ENCODE measurements around the gene SEC61A2. TPM values are rescaled to one million over a fixed set of nuclear protein-coding genes. Genes with fewer than 3 reads are reported as not detected.

SEC61A2 gene
- total RNA-seq, 1 donor from 2014 or later = 14.3 TPM

DNA sequence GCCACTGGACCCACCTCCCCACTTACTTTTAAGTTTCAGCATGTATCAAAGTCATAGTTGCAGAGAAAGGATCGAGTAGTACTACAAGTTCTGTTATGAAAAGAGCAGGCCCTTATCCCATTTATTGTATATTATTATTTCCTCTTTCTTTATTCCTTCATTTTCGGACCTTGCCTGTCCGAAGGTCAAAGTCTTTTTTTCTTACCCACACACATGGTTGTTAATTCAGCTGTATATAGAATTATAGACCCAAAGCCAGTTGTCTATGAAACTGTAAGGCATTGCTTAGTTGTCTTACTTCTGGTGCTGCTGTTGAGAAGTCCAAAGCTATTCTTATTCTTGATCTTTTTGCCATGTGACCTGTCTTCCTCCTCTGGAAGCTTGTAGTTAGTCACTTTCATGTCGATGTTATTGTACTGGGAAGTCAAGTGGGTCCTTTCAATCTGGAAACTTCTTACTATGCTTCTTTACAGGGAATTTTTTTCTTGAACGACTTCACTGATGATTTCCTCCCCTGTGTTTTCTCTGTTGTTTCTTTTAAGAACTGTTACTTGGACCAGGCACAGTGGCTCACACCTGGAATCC lies 57.9 kb downstream of the SEC61A2 start:
- H3K36me3 ChIP-seq (ENCODE audit: insufficient read depth, low read length) = peaks cover 22% of the 10 kb centered on the region

DNA sequence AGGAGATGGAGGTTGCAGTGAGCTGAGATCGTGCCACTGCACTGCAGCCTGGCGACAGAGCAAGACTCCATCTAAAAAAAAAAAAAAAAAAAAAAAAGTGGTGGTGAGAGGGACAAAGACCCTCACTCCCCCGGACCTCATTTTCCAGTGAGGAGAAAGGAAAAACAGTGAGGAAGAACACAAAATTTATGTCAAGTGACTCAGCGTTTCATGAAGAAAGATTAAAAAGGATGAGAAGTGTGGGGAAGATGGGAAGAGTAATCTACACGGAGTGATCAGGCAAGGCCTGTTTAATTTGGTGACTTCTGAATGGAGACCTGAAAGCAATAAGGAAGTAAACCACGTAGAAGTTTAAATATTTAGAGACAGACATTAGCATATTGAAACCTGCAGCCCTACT lies 59.2 kb downstream of the SEC61A2 start:
- Histone ChIP-seq H3K4me3 (ENCODE audit: insufficient read depth, low read depth, low read length) (no peak overlapping the region), H3K9ac (ENCODE audit: low read length) (no peak overlapping the region), H3K27ac (ENCODE audit: low read depth, low read length) (no peak overlapping the region), H3K36me3 (ENCODE audit: insufficient read depth, low read length) (peaks cover 16% of the 10 kb centered on the region), H3K79me2 (ENCODE audit: insufficient read depth, low read length) (peaks cover 69% of the 10 kb centered on the region), H3K4me1 (ENCODE audit: insufficient read depth, low read length) (no peaks in the 10 kb centered on the region), H4K20me1 (ENCODE audit: insufficient read depth, low read length) (peaks cover 30% of the 10 kb centered on the region), H3K9me3 (ENCODE audit: insufficient read depth, low read depth, low read length) (no peaks in the 10 kb centered on the region), H3K4me2 (ENCODE audit: low read length) (no peak overlapping the region), H2AFZ (ENCODE audit: low read depth, low read length) (no peak overlapping the region), H3K27me3 (ENCODE audit: insufficient read depth, low read length) (no peaks in the 10 kb centered on the region)
- H3K9me3 Mint-ChIP-seq (ENCODE audit: unreplicated experiment) = no peaks in the 10 kb centered on the region
- no peak overlapping the region for H3K27ac Mint-ChIP-seq (ENCODE audit: unreplicated experiment)
- peaks cover 7% of the 10 kb centered on the region for H3K4me1 Mint-ChIP-seq (ENCODE audit: low read depth, unreplicated experiment)
- no peak for FAIRE-seq
- no peak overlapping the region for H3K4me3 Mint-ChIP-seq (ENCODE audit: unreplicated experiment)
- no peaks in the 10 kb centered on the region for H3K27me3 Mint-ChIP-seq (ENCODE audit: low read depth, unreplicated experiment)
- TF ChIP-seq, protein P1, sequence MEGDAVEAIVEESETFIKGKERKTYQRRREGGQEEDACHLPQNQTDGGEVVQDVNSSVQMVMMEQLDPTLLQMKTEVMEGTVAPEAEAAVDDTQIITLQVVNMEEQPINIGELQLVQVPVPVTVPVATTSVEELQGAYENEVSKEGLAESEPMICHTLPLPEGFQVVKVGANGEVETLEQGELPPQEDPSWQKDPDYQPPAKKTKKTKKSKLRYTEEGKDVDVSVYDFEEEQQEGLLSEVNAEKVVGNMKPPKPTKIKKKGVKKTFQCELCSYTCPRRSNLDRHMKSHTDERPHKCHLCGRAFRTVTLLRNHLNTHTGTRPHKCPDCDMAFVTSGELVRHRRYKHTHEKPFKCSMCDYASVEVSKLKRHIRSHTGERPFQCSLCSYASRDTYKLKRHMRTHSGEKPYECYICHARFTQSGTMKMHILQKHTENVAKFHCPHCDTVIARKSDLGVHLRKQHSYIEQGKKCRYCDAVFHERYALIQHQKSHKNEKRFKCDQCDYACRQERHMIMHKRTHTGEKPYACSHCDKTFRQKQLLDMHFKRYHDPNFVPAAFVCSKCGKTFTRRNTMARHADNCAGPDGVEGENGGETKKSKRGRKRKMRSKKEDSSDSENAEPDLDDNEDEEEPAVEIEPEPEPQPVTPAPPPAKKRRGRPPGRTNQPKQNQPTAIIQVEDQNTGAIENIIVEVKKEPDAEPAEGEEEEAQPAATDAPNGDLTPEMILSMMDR (IDR thresholded peaks at IDR 0.05; ENCODE audit: insufficient read depth, low read depth, low read length) = no peak
- TF ChIP-seq EZH2 (IDR thresholded peaks at IDR 0.05; ENCODE audit: insufficient read depth, low read length) = no peak
- no peak for DNase-seq (ENCODE audit: low read depth)
- H3K36me3 Mint-ChIP-seq (ENCODE audit: low read depth, unreplicated experiment) = peaks cover 8% of the 10 kb centered on the region

More for the DNA sequence above, 57.9 kb downstream of the SEC61A2 start:
- no peak overlapping the region for H3K27ac Mint-ChIP-seq (ENCODE audit: unreplicated experiment)
- H3K9me3 Mint-ChIP-seq (ENCODE audit: unreplicated experiment) = no peaks in the 10 kb centered on the region
- H3K79me2 ChIP-seq (ENCODE audit: insufficient read depth, low read length) = peaks cover 57% of the 10 kb centered on the region
- no peaks in the 10 kb centered on the region for H3K4me1 ChIP-seq (ENCODE audit: insufficient read depth, low read length)
- H3K9ac ChIP-seq (ENCODE audit: low read length) = no peak overlapping the region
- no peak overlapping the region for H3K4me3 ChIP-seq (ENCODE audit: insufficient read depth, low read depth, low read length)
- H3K27me3 ChIP-seq (ENCODE audit: insufficient read depth, low read length) = no peaks in the 10 kb centered on the region
- peaks cover 23% of the 10 kb centered on the region for H4K20me1 ChIP-seq (ENCODE audit: insufficient read depth, low read length)
- H2AFZ ChIP-seq (ENCODE audit: low read depth, low read length) = no peak overlapping the region
- no peaks in the 10 kb centered on the region for H3K27me3 Mint-ChIP-seq (ENCODE audit: low read depth, unreplicated experiment)
- peaks cover 4% of the 10 kb centered on the region for H3K4me1 Mint-ChIP-seq (ENCODE audit: low read depth, unreplicated experiment)
- peaks cover 8% of the 10 kb centered on the region for H3K36me3 Mint-ChIP-seq (ENCODE audit: low read depth, unreplicated experiment)
- TF ChIP-seq, protein P1 (IDR thresholded peaks at IDR 0.05; ENCODE audit: insufficient read depth, low read depth, low read length) = no peak
- no peak for TF ChIP-seq EZH2 (IDR thresholded peaks at IDR 0.05; ENCODE audit: insufficient read depth, low read length)
- H3K4me2 ChIP-seq (ENCODE audit: low read length) = no peak overlapping the region
- H3K4me3 Mint-ChIP-seq (ENCODE audit: unreplicated experiment) = no peak overlapping the region
- H3K9me3 ChIP-seq (ENCODE audit: insufficient read depth, low read depth, low read length) = no peaks in the 10 kb centered on the region
- DNase-seq (ENCODE audit: low read depth) = no peak
- H3K27ac ChIP-seq (ENCODE audit: low read depth, low read length) = no peak overlapping the region
- FAIRE-seq = no peak

DNA sequence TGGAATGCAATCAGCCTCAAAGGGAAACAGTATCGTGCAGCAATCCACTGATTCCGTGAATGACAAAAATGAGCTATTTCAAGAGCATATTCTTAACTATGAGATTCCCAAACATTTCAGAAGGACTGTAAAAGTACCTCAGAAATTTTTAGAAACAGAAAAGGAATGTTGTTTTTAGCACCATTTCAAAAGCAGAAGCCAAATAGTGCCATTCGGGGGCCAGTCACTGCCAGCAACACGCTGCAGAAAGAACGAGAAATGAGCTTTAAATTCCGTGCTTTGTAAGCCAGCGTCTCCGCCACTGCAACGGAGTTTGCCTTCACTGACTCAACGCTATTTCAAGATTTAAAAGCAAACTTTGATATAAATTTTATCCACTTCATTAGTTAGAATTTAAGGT lies 59.9 kb downstream of the SEC61A2 start:
- H3K4me1 ChIP-seq (ENCODE audit: insufficient read depth, low read length) = peaks cover 6% of the 10 kb centered on the region
- no peak overlapping the region for H3K9ac ChIP-seq (ENCODE audit: low read length)
- Mint-ChIP-seq H3K9me3 (ENCODE audit: unreplicated experiment) (no peaks in the 10 kb centered on the region), H3K27ac (ENCODE audit: unreplicated experiment) (no peak overlapping the region), H3K36me3 (ENCODE audit: low read depth, unreplicated experiment) (peaks cover 8% of the 10 kb centered on the region), H3K4me1 (ENCODE audit: low read depth, unreplicated experiment) (peaks cover 11% of the 10 kb centered on the region), H3K4me3 (ENCODE audit: unreplicated experiment) (no peak overlapping the region), H3K27me3 (ENCODE audit: low read depth, unreplicated experiment) (no peaks in the 10 kb centered on the region)
- peaks cover 30% of the 10 kb centered on the region for H4K20me1 ChIP-seq (ENCODE audit: insufficient read depth, low read length)
- FAIRE-seq (no peak), DNase-seq (ENCODE audit: low read depth) (no peak)
- H3K27ac ChIP-seq (ENCODE audit: low read depth, low read length) = no peak overlapping the region
- H3K36me3 ChIP-seq (ENCODE audit: insufficient read depth, low read length) = peaks cover 14% of the 10 kb centered on the region
- TF ChIP-seq EZH2 (IDR thresholded peaks at IDR 0.05; ENCODE audit: insufficient read depth, low read length) = no peak
- TF ChIP-seq, protein P1 (IDR thresholded peaks at IDR 0.05; ENCODE audit: insufficient read depth, low read depth, low read length) = no peak
- no peak overlapping the region for H3K4me3 ChIP-seq (ENCODE audit: insufficient read depth, low read depth, low read length)
- H3K79me2 ChIP-seq (ENCODE audit: insufficient read depth, low read length) = peaks cover 77% of the 10 kb centered on the region
- no peak overlapping the region for H2AFZ ChIP-seq (ENCODE audit: low read depth, low read length)
- no peaks in the 10 kb centered on the region for H3K9me3 ChIP-seq (ENCODE audit: insufficient read depth, low read depth, low read length)
- H3K4me2 ChIP-seq (ENCODE audit: low read length) = no peak overlapping the region
- H3K27me3 ChIP-seq (ENCODE audit: insufficient read depth, low read length) = no peaks in the 10 kb centered on the region
